ENCODE data around the gene OR7D4.

OR7D4 gene

DNA sequence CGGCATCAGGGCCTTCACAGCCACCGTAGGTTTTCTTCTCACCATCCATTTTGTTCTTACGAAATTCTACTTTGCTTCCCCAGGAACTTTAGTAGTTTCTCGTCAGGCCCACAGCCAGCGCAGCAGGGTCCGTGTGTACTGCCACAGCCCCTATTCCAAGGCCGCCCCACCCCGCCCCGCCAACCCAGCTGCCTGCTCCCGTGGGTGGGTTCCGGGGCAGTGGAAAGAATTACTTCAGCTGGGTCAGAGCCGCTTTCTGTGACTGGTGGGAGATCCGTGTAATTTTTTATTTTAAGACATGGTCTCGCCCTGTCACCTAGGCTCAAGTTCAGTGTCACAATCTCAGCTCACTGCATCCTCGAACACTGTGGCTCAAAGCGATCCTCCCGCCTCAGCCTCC, 36.4 kb downstream of the OR7D4 start:
- no peak for DNase-seq (ENCODE audit: low read depth)
- TF ChIP-seq, protein P1, sequence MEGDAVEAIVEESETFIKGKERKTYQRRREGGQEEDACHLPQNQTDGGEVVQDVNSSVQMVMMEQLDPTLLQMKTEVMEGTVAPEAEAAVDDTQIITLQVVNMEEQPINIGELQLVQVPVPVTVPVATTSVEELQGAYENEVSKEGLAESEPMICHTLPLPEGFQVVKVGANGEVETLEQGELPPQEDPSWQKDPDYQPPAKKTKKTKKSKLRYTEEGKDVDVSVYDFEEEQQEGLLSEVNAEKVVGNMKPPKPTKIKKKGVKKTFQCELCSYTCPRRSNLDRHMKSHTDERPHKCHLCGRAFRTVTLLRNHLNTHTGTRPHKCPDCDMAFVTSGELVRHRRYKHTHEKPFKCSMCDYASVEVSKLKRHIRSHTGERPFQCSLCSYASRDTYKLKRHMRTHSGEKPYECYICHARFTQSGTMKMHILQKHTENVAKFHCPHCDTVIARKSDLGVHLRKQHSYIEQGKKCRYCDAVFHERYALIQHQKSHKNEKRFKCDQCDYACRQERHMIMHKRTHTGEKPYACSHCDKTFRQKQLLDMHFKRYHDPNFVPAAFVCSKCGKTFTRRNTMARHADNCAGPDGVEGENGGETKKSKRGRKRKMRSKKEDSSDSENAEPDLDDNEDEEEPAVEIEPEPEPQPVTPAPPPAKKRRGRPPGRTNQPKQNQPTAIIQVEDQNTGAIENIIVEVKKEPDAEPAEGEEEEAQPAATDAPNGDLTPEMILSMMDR (conservative IDR thresholded peaks at IDR 0.05; ENCODE audit: low read depth, low read length), result no peak
- H3K4me3 ChIP-seq (ENCODE audit: low read length), result no peak overlapping the region

- H3K4me3 ChIP-seq (ENCODE audit: low read length), result no peak within 1 kb of the TSS
- TF ChIP-seq, protein P1 (conservative IDR thresholded peaks at IDR 0.05; ENCODE audit: low read depth, low read length), result no peak
- no peak for DNase-seq (ENCODE audit: low read depth)
These were observed 40.5 kb downstream of the OR7D4 start, which contains the start of gene OR7D2 for GRCh38 chr19:9178901-9179300. Gene OR7D2 (plus strand): TSS chr19:9178979. CDS start chr19:9185782, 6,803 bp downstream.

- no peak overlapping the region for H3K4me3 ChIP-seq (ENCODE audit: low read length)
- DNase-seq (ENCODE audit: low read depth), result no peak
- TF ChIP-seq, protein P1 (conservative IDR thresholded peaks at IDR 0.05; ENCODE audit: low read depth, low read length), result no peak
These were observed 44.1 kb downstream of the OR7D4 start for GRCh38 chr19:9175326-9175725.

DNA sequence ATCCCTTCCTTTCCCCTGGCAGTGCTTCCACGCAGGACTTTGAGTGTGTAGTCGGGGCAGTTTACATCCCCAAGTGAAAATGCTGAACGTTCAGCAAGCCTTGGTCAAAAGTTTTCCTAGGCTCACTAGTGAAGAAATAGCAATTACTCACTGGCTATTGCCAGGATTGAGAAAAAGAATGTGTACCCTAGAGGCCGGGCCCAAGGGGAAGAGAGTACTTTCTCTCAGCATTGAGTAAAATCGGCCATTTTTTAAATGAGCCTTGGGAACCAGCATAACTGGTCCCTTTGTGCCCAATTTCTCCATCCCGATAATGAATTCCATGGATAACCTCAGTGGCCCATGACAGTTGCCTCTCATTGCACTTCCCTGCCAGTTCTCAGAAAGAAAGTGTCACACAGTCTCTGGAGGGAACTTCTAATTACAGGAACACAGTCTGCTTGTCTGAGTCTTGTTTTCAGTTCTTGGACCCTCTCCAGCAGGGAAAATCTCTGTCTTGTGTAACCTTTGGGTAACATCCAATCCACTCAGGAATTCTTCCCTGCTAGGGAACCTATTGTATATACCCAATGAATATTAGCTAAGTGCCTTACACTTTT, 47.9 kb downstream of the OR7D4 start:
- TF ChIP-seq, protein P1 (conservative IDR thresholded peaks at IDR 0.05; ENCODE audit: low read depth, low read length), result no peak
- DNase-seq (ENCODE audit: low read depth), result no peak
- H3K4me3 ChIP-seq (ENCODE audit: low read length), result no peak overlapping the region

DNA sequence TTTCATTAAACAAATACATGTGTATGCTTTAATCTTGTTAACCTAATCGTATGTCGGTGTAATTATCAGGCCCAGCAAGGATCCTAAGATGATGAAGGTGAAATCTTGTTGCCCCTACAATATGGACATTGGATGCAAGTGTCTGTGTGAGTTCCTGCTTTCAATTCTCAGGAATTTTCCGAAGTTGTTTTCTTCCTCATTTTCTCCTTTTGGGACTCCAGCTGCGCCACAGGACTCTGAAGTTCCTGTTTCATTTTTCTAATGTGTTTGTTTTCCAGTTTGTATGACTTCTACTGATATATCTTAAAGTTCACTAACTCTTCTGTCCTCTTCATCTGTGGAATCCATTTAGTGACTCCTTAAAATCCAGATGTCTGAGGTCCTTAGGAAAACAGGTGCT, 52.5 kb downstream of the OR7D4 start:
- no peak for DNase-seq (ENCODE audit: low read depth)
- no peak overlapping the region for H3K4me3 ChIP-seq (ENCODE audit: low read length)
- TF ChIP-seq, protein P1 (conservative IDR thresholded peaks at IDR 0.05; ENCODE audit: low read depth, low read length), result no peak

- no peak for DNase-seq (ENCODE audit: low read depth)
- H3K4me3 ChIP-seq (ENCODE audit: low read length), result no peak overlapping the region
- TF ChIP-seq, protein P1 (conservative IDR thresholded peaks at IDR 0.05; ENCODE audit: low read depth, low read length), result no peak
These were observed 54.1 kb downstream of the OR7D4 start for GRCh38 chr19:9165261-9165660.

DNA sequence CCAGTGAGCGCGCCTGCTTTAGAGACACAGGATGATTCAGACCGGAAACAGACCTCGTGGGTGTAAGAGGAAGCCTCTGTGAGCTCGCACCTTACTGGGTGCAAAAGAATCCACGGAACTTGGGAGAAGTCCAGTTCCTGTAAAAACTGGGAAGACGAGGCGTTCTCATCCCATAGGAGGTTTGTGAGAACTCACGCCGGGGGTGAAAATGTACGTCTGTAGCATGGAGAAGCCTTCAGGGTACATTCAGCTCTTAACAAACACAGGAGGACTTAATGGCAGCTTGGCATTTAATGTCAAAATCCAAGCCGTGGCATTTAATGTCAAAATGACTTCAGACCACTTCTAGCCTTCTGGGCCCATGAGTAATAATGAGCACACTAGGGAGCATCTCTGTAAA, 58.0 kb downstream of the OR7D4 start:
- TF ChIP-seq, protein P1 (conservative IDR thresholded peaks at IDR 0.05; ENCODE audit: low read depth, low read length), result no peak
- no peak for DNase-seq (ENCODE audit: low read depth)
- H3K4me3 ChIP-seq (ENCODE audit: low read length), result no peak overlapping the region
